Immature natural killer cell (primary cell): ENCODE measurements around the gene LCE6A. TPM values are rescaled to one million over a fixed set of nuclear protein-coding genes. Genes with fewer than 3 reads are reported as not detected.

Experiments
- DNase-seq, 3 donors: peaks; one replicate each; pipeline ENCODE4 v3.0.0; 2022; ENCODE audit warnings: mixed read lengths in 1 of 3
- H3K27ac Mint-ChIP-seq, 6 donors: one replicate each; pipeline ENCODE4 v1.8.0; 2020; ENCODE audit warnings: mixed read lengths in 6 of 6, mild to moderate bottlenecking in 5 of 6, inconsistent platforms in 4 of 6, moderate library complexity in 3 of 6
- H3K27me3 Mint-ChIP-seq, 3 donors: one replicate each; pipeline ENCODE4 v1.8.0; 2020 to 2021; ENCODE audit warnings: low read depth in 3 of 3, mild to moderate bottlenecking in 3 of 3, mixed read lengths in 3 of 3, moderate library complexity in 3 of 3, inconsistent platforms in 1 of 3
- H3K36me3 Mint-ChIP-seq, 3 donors: one replicate each; pipeline ENCODE4 v1.8.0; 2020; ENCODE audit warnings: mixed read lengths in 3 of 3, inconsistent platforms in 2 of 3, mild to moderate bottlenecking in 2 of 3
- H3K4me1 Mint-ChIP-seq, 2 donors: one replicate each; pipeline ENCODE4 v1.8.0; 2020; ENCODE audit warnings: inconsistent platforms in 2 of 2, mild to moderate bottlenecking in 2 of 2, mixed read lengths in 2 of 2, moderate library complexity in 1 of 2
- H3K4me3 Mint-ChIP-seq, 5 donors: one replicate each; pipeline ENCODE4 v1.8.0; 2020; ENCODE audit warnings: mild to moderate bottlenecking in 5 of 5, mixed read lengths in 5 of 5, inconsistent platforms in 3 of 5, moderate library complexity in 3 of 5
- H3K9me3 Mint-ChIP-seq, 6 donors: one replicate each; pipeline ENCODE4 v1.8.0; 2020; ENCODE audit warnings: mild to moderate bottlenecking in 6 of 6, mixed read lengths in 6 of 6, inconsistent platforms in 4 of 6, moderate library complexity in 3 of 6
- polyA plus RNA-seq, 3 donors: library from polyadenylated mRNA; unstranded; fragments of 300-500 nt; fragmentation: Illumina TruSeq; gene quantifications; one replicate each; pipeline ENCODE4 v1.2.3, GENCODE V29; 2021

Gene LCE6A, protein sequence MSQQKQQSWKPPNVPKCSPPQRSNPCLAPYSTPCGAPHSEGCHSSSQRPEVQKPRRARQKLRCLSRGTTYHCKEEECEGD
- not detected for polyA plus RNA-seq

DNA sequence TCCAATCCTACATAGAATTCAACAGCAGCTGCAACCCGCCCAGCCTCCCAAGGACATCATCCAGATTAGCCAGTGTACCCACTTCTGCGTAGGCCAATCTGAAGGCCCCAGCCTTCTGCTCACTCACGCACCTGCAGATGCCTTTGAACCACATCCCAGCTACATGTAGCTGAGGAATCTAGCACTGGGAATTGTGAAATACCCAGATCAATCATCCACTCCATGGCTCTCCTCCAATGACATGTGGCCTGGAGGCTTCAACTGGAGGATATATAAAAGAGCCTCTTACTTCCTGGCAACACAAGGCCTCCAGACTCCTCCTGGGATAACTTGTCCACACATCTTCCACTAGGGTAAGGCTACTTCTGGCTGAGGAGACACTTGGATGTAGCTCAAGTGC is at the start of gene LCE6A:
Gene LCE6A, plus strand, starts transcription at position 301 of the 400 bp plus-strand sequence. CDS start 665 bp downstream, outside the sequence.
- Mint-ChIP-seq H3K36me3 (no peaks in the 10 kb centered on the region), H3K27ac (no peak within 1 kb of the TSS), H3K9me3 (no peaks in the 10 kb centered on the region), H3K4me1 (no peaks in the 10 kb centered on the region), H3K27me3 (peaks cover 2 to 10% (median 4%) of the 10 kb centered on the region in 3 donors), H3K4me3 (no peak within 1 kb of the TSS)
- no peak for DNase-seq

DNA sequence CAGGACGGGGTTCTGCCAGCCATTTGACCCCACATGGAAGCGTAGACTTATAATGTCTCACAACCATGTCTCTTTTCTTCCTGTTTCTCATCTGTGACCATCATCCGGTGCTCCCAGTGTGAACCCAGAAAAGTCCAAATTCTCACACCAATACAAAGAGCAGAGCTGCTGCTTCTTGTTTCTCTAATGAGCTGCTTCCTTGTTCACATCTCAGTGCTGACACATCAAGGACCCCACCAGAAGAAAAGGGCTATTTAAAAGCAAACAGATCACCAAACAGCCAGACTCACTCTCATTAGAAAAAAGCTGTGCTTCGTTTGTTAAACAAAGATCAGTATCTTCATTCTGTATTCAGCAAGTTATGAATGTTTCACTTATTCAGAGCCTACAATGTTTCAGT is 47.0 kb upstream of the LCE6A start:
- Mint-ChIP-seq H3K4me3 (no peak overlapping the region), H3K27me3 (peaks cover 0 to 5% (median 1%) of the 10 kb centered on the region in 3 donors), H3K27ac (no peak overlapping the region), H3K4me1 (no peaks in the 10 kb centered on the region), H3K36me3 (no peaks in the 10 kb centered on the region), H3K9me3 (no peaks in the 10 kb centered on the region)
- DNase-seq: no peak

DNA sequence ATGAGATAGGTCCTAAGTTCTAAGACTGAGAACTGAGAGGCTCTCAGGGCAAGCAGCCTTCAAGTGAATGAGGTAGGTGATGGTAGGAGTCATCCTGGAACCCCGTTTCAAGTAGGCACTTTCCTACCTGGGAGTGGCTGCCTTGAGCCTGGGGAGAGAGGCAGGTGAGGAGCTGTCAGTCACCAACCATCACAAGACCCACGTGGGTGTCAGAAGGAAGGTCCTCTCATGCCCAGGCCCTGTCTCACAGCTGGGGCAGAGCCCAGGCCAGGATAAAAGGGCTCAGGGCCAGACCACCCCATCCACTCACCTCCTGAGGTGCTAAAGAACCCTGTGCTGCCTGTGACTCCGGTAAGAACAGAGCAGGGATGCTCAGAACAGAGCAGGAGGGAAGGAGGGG is 46.2 kb upstream of the LCE6A start, which contains the start of gene LCE1D:
Gene LCE1D, plus strand, starts transcription at position 301 of the 400 bp plus-strand sequence. CDS start 1,074 bp downstream, outside the sequence.
- Mint-ChIP-seq H3K9me3 (no peaks in the 10 kb centered on the region), H3K27ac (no peak within 1 kb of the TSS), H3K4me3 (no peak within 1 kb of the TSS), H3K27me3 (peaks cover 0 to 5% (median 1%) of the 10 kb centered on the region in 3 donors), H3K36me3 (no peaks in the 10 kb centered on the region), H3K4me1 (no peaks in the 10 kb centered on the region)
- no peak for DNase-seq

DNA sequence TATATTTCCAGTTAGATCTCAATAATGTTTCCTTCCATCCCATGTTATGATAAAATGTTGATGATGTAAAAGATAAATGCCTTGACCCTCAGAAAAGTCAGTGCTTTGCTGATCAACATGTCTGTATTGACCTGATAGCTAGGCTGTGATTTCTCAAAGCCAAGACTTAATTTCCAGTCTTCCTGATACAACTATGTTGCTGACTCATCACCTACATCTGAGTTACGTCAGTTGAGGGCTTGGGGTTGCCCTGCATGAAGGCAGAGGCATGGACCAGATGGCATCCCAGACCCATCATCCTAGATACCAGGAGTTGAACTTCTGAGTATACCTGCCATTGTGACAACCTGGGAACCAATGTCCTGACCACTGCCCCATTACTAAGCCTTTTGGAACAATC is 41.3 kb upstream of the LCE6A start:
- peaks cover 0 to 7% (median 3%) of the 10 kb centered on the region in 3 donors for H3K27me3 Mint-ChIP-seq
- no peak overlapping the region for H3K4me3 Mint-ChIP-seq
- H3K4me1 Mint-ChIP-seq: no peaks in the 10 kb centered on the region
- DNase-seq: no peak
- H3K36me3 Mint-ChIP-seq: no peaks in the 10 kb centered on the region
- H3K9me3 Mint-ChIP-seq: no peaks in the 10 kb centered on the region
- no peak overlapping the region for H3K27ac Mint-ChIP-seq

DNA sequence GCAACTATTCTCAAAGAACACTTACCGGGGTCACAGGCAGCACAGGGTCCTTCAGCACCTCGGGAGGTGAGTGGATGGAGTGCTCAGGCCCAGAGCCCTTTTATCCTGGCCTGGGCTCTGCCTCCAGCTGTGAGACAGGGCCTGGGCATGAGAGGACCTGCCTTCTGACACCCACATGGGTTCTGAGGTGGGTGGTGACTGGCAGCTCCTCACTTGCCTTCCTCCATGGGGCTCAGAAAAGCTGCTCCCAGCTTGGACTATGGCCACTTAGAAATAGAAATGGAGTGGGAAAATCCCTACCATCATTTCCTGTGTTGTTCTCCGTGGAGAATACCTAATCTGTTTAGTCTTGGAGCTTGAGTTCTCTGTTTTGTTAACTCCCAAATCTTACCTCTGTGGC is 36.1 kb upstream of the LCE6A start, which contains the start of gene LCE1C:
Gene LCE1C, minus strand, starts transcription at position 76 of the 400 bp plus-strand sequence. CDS start 1,173 bp downstream, outside the sequence.
- peaks cover 0 to 4% (median 0%) of the 10 kb centered on the region in 6 donors for H3K9me3 Mint-ChIP-seq
- peaks cover 3 to 7% (median 5%) of the 10 kb centered on the region in 3 donors for H3K27me3 Mint-ChIP-seq
- no peaks in the 10 kb centered on the region for H3K36me3 Mint-ChIP-seq
- no peak within 1 kb of the TSS for H3K4me3 Mint-ChIP-seq
- H3K4me1 Mint-ChIP-seq: no peaks in the 10 kb centered on the region
- H3K27ac Mint-ChIP-seq: no peak within 1 kb of the TSS
- DNase-seq: no peak

DNA sequence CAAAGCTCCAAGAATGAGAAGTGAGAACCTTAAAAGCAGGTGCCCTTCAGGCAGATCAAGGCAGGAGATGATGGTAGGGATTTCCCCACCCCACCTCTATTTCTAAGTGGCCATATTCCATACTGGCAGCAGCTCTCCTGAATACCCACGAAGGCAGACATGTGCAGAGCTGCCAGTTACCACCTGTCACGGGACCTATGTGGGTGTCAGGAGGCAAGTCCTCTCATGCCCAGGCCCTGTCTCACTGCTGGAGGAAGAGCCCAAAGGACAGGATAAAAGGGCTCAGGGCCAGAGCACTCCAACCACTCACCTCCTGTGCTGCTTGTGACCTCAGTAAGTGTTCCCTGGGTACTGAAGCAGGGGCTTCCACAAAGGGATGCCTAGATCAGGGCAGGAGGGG is 31.6 kb upstream of the LCE6A start:
- Mint-ChIP-seq H3K27ac (no peak overlapping the region), H3K36me3 (no peaks in the 10 kb centered on the region), H3K4me1 (no peaks in the 10 kb centered on the region), H3K27me3 (peaks cover 3 to 4% (median 4%) of the 10 kb centered on the region in 3 donors), H3K9me3 (peaks cover 0 to 4% (median 0%) of the 10 kb centered on the region in 6 donors), H3K4me3 (no peak overlapping the region)
- DNase-seq: no peak

DNA sequence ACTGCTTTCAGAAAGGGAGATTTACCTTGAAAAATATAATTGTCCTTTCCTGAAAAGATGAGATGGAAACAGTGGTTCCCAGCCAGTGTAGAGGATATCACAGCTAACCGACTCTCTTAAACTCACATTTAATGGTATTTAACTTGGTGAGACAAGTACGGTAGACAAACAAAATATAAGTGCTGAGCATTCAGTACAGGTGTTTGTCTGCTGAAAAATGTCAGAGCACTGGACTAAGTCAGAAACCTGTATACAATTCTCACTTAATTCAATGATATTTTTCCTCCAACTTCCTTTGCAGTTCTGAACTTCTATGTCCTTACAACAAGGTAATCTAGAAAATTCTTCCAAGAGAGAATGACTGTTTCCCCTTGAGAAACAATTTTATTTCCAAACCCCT is 31.0 kb upstream of the LCE6A start, which contains the start of gene LCE1B:
Gene LCE1B, plus strand, starts transcription at position 301 of the 400 bp plus-strand sequence. CDS start 476 bp downstream, outside the sequence.
- Mint-ChIP-seq H3K36me3 (no peaks in the 10 kb centered on the region), H3K4me1 (no peaks in the 10 kb centered on the region), H3K27me3 (peaks cover 3 to 6% (median 4%) of the 10 kb centered on the region in 3 donors), H3K9me3 (peaks cover 0 to 4% (median 0%) of the 10 kb centered on the region in 6 donors), H3K4me3 (no peak within 1 kb of the TSS), H3K27ac (no peak within 1 kb of the TSS)
- DNase-seq: no peak

DNA sequence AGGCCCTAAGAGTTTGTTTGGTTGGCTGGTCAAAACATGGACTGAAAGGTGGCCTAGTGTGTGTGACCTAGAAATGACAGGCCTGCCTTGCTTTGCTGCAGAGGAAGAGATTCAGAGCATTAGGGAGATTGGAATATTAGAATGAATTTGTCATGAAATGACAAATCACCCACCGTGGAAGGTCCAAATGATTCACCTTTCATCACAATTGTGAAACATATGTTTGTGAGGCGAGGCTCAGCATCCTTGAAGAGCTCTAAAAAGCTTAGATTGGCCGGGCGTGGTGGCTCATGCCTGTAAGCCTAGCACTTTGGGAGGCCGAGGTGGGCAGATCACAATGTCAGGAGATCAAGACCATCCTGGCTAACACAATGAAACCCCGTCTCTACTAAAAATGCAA is 25.3 kb upstream of the LCE6A start:
- Mint-ChIP-seq H3K4me1 (no peaks in the 10 kb centered on the region), H3K36me3 (no peaks in the 10 kb centered on the region), H3K27me3 (peaks cover 0 to 6% (median 1%) of the 10 kb centered on the region in 3 donors), H3K27ac (no peak overlapping the region), H3K4me3 (no peak overlapping the region), H3K9me3 (no peaks in the 10 kb centered on the region)
- DNase-seq: no peak

DNA sequence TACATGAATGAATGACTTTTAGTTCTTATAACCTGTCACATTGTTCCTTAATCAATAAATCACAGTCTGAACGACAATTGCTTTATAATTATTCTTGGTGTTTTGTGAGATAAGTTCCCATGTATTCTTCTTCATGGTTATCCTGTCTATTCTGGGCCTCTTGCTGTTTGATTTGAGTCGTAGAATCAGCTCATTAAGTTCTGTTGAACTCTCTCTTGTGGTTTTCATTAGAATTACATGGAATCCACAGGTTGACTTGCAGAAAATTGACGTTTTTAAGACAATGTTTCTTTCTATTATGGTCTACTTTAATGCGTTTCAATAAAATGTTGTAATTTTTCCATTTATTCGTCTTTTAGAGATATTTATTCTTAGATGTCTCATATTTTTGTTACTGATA is 19.4 kb upstream of the LCE6A start:
- no peak overlapping the region for H3K4me3 Mint-ChIP-seq
- no peaks in the 10 kb centered on the region for H3K4me1 Mint-ChIP-seq
- H3K27me3 Mint-ChIP-seq: peaks cover 0 to 6% (median 3%) of the 10 kb centered on the region in 3 donors
- H3K36me3 Mint-ChIP-seq: no peaks in the 10 kb centered on the region
- no peak for DNase-seq
- no peaks in the 10 kb centered on the region for H3K9me3 Mint-ChIP-seq
- H3K27ac Mint-ChIP-seq: no peak overlapping the region

DNA sequence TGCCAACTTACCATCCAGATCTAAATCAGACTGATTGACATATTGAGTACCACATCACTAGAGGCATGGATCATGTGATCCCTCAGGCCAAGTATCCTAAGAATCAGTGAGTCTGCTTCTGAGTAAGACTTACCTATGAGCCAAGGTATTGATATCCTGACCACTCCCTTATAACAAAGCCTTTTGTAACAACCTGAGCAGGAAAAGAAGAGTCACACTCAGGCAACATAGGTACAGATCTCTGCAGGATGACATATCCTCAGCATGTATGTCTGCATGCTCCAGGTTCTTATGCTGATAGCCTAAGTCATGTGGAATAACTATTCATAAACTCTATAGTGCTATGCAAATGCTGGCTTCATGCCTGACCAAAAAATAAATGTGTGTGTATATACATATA is 17.7 kb upstream of the LCE6A start:
- Mint-ChIP-seq H3K27ac (no peak overlapping the region), H3K27me3 (peaks cover 0 to 10% (median 1%) of the 10 kb centered on the region in 3 donors), H3K9me3 (peaks cover 0 to 2% (median 0%) of the 10 kb centered on the region in 6 donors), H3K4me3 (no peak overlapping the region), H3K4me1 (no peaks in the 10 kb centered on the region), H3K36me3 (no peaks in the 10 kb centered on the region)
- DNase-seq: no peak

DNA sequence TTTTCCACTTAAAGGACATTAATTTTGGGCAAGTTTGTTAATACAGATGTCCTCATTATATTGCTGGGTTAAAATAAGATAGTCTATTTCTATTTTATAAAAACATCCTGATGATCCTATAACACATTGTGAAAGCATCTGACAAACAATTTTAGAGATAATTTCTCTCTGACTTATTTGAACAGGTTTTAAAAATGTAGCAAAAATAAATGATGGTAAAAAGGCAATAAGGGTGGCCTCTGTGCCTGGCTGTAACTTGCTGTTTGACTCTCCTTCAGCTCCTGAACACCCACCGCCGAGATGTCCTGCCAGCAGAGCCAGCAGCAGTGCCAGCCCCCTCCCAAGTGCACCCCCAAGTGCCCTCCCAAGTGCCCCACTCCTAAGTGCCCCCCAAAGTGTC is 15.5 kb upstream of the LCE6A start, which contains the start of gene LCE1A:
Gene LCE1A, plus strand, starts transcription at position 301 of the 400 bp plus-strand sequence. Its CDS starts 0 bp downstream, at position 301.
- no peak for DNase-seq
- H3K9me3 Mint-ChIP-seq: peaks cover 0 to 2% (median 0%) of the 10 kb centered on the region in 6 donors
- H3K4me3 Mint-ChIP-seq: no peak within 1 kb of the TSS
- H3K36me3 Mint-ChIP-seq: no peaks in the 10 kb centered on the region
- no peak within 1 kb of the TSS for H3K27ac Mint-ChIP-seq
- peaks cover 0 to 13% (median 2%) of the 10 kb centered on the region in 3 donors for H3K27me3 Mint-ChIP-seq
- no peaks in the 10 kb centered on the region for H3K4me1 Mint-ChIP-seq

DNA sequence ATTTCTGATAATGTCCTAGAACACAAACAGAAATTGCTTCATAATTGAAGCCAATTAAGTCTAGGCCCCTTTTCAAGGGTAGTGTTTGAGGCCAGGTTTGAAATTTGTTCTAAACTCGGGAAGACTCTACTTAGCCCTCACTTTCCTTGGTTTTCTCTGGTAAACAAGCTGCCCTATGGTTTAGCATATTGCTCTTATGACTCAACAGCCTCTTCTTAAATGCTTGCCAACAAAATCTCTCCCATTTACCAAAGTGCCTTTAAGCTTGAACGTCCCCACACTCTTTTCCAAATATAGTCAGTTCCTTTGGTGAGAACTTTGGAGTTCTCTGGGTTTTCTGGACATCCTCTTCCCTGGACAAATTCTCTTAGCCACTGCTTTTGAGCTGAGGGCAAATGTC is 5.8 kb upstream of the LCE6A start:
- no peak overlapping the region for H3K27ac Mint-ChIP-seq

DNA sequence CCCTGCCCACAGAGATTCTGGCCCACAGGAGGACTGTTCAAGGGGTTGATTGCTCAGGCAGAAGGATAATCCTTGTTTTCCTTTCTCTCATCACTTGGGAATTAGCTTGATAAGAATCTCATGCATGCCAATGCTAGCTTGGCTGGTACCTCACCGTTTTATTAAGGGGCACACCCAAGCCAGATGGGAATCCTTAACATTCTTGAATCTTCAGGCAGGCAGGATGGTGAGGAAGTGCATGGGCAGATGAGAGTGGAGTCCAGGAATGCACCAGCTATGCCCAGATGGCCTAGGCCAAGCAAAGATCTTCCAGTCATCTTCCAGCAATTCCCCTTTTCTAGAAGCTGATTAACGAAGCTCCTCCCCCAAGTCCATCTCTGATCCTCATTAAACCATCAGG is 13.0 kb downstream of the LCE6A start:
- peaks cover 0 to 15% (median 2%) of the 10 kb centered on the region in 3 donors for H3K27me3 Mint-ChIP-seq
- no peaks in the 10 kb centered on the region for H3K36me3 Mint-ChIP-seq
- no peak overlapping the region for H3K27ac Mint-ChIP-seq
- DNase-seq: no peak
- no peaks in the 10 kb centered on the region for H3K4me1 Mint-ChIP-seq
- no peak overlapping the region for H3K4me3 Mint-ChIP-seq
- H3K9me3 Mint-ChIP-seq: no peaks in the 10 kb centered on the region

More for the DNA sequence above, 5.8 kb upstream of the LCE6A start:
- H3K36me3 Mint-ChIP-seq: no peaks in the 10 kb centered on the region
- peaks cover 2 to 11% (median 6%) of the 10 kb centered on the region in 3 donors for H3K27me3 Mint-ChIP-seq
- no peak overlapping the region for H3K4me3 Mint-ChIP-seq
- no peak for DNase-seq
- peaks cover 0 to 2% (median 0%) of the 10 kb centered on the region in 6 donors for H3K9me3 Mint-ChIP-seq
- H3K4me1 Mint-ChIP-seq: no peaks in the 10 kb centered on the region

DNA sequence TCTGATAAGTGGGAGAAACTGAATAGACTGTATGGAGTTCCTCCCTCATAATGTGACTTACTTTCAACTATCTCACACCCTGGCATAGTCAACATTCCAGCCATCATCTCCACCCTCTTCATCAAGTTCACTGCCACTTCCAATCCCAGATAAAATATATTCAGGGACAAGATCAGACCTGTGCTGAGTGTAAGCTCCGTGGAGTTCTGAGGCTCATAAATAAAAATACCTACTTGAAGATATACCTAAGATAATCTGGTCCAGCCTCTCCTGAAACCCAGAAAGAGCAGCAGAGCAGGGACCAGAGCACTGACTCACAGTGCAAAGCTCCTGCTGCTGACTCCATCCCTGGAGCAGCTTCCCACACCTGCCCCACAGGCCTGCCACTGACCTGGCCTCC is 15.4 kb downstream of the LCE6A start:
- peaks cover 0 to 15% (median 0%) of the 10 kb centered on the region in 3 donors for H3K27me3 Mint-ChIP-seq
- H3K36me3 Mint-ChIP-seq: no peaks in the 10 kb centered on the region
- no peak overlapping the region for H3K4me3 Mint-ChIP-seq
- H3K4me1 Mint-ChIP-seq: no peaks in the 10 kb centered on the region
- no peak for DNase-seq
- no peak overlapping the region for H3K27ac Mint-ChIP-seq
- no peaks in the 10 kb centered on the region for H3K9me3 Mint-ChIP-seq

DNA sequence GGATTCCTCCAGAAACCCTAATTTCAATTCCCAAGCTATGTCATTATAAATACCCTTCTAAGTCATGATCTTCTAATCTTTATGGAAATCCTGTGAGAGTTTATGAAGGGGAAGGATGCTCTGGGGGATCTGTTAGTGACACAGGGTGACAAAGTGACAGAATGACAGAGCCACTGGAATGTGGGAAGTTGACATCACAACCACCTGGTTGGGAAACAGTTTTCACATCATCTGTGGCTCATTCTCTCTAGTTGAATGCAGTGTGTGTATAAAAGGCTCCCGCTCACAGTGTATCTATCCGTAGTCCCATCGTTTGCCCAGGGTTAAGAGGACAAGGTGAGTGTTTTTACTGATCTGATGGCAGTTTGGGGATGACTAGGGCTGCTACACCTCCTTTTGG is 17.0 kb downstream of the LCE6A start, which contains the start of gene LCE7A:
Gene LCE7A, plus strand, starts transcription at position 301 of the 400 bp plus-strand sequence. CDS start 702 bp downstream, outside the sequence.
- Mint-ChIP-seq H3K36me3 (no peaks in the 10 kb centered on the region), H3K9me3 (no peaks in the 10 kb centered on the region), H3K27ac (no peak within 1 kb of the TSS), H3K27me3 (peaks cover 0 to 9% (median 3%) of the 10 kb centered on the region in 3 donors), H3K4me1 (no peaks in the 10 kb centered on the region), H3K4me3 (no peak within 1 kb of the TSS)
- no peak for DNase-seq
